PC-3 (cell line): ENCODE results near the gene MYO1H.

ENCODE experiments used
- CTCF ChIP-seq: fragments of 300-600 bp; sonication (generic); conservative IDR thresholded peaks from 2 replicates; pipeline ENCODE4 v1.5.1; 2017; ENCODE audit warnings: antibody characterized with exemption, low read depth, mild to moderate bottlenecking, low read length
- EZH2phosphoT487 ChIP-seq: fragments of 300-600 bp; sonication (generic); IDR thresholded peaks from 2 replicates; pipeline ENCODE4 v1.6.1; 2018; ENCODE audit warnings: mild to moderate bottlenecking, antibody characterized with exemption, low read length, borderline replicate concordance

GRCh38 chr12:109488051-109488665 is 140.5 kb downstream of the MYO1H start:
- TF ChIP-seq CTCF: no peak
- no peak for TF ChIP-seq EZH2phosphoT487
